Measurements from ENCODE around the gene HS1BP3.
A peak's percentile ranks its signal among the peaks of the same experiment; 100 is the strongest.

HS1BP3 gene

GRCh38 chr2:20617081-20617575 is 33.8 kb downstream of the HS1BP3 start:
- DNase-seq (ENCODE audit: low spot score): no peak

GRCh38 chr2:20616341-20616871 is 34.5 kb downstream of the HS1BP3 start:
- no peak for DNase-seq (ENCODE audit: low spot score)

DNA sequence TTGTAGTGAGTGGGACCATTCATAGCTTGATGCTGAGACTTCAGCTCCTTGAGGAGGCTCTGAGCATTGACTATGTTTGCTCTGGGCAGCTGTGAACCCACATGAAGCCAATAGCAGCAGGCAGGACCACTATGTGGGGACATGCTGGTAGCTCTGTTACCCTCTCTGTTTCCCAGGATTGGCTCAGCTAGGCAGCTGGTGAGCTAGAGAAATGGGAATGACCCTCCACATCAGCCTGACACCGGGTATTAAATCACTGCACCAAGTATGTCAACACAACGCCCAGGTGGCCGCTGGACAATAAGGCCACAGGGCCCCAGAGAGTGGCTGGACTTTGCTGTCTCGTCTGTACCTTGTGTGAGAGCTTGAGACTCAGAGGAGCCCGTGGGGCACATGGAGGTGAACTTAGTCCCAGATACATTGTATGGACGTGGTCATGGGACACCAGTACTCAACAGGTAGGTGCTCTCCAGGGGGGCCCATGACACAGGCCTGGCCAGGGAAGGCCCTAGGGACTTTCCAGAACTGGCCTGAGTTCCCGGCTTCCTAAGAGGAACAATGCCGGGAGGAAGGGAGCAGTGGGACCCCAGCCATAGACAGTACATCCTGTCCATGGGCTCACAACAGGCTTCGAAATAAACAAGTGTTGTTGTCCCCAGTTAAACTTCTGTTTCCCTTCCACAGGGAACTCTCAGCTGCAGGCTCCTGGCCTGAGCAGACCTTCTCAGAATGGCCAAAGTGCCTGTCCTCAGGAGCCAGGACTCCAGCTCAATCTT is 35.2 kb downstream of the HS1BP3 start:
- peak; percentile 67 for DNase-seq (ENCODE audit: low spot score)

- DNase-seq (ENCODE audit: low spot score): no peak
These were observed 35.8 kb downstream of the HS1BP3 start for GRCh38 chr2:20615068-20615465.

DNA sequence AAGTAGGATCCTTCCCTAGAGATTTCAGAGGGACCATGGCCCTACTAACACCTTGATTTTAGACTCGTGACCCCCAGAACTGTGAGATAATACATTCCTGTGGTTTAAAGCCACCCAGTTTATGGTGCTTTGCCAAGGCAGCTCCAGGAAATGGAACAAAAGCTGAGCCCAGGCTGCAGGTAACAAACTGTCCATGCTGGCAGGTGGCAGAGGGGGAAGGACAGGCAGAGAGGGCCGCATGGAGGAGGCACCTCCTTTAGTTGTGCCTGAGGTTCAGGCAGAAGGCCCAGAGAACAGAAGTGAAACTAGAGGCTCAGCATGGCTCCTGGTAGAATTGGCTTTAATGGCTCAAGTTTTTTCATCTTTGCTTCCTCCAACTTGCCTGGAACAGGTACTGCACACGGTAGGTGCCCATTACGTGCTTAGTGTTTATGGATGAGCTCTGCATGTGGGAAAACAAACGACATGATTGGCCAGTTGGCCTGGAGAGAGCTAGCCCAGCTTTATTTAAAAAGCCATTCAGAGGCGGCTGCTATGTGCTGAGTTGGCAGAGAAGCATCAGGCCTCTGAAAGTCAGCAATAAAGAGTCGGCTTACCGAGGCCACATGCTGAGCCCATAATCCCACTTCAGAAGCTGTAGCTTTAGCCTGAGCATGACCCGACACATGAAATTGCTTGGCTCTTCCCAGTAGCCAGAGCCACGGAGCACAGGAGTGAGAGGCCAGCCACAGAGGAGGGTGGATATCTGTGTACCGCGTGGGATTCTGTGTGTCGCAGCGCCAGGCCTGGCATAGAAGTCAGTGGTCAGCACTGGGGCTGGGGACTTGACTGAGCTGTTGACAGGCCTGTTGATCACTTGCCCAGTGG is 36.5 kb downstream of the HS1BP3 start:
- peak; percentile 52 for DNase-seq (ENCODE audit: low spot score)

DNA sequence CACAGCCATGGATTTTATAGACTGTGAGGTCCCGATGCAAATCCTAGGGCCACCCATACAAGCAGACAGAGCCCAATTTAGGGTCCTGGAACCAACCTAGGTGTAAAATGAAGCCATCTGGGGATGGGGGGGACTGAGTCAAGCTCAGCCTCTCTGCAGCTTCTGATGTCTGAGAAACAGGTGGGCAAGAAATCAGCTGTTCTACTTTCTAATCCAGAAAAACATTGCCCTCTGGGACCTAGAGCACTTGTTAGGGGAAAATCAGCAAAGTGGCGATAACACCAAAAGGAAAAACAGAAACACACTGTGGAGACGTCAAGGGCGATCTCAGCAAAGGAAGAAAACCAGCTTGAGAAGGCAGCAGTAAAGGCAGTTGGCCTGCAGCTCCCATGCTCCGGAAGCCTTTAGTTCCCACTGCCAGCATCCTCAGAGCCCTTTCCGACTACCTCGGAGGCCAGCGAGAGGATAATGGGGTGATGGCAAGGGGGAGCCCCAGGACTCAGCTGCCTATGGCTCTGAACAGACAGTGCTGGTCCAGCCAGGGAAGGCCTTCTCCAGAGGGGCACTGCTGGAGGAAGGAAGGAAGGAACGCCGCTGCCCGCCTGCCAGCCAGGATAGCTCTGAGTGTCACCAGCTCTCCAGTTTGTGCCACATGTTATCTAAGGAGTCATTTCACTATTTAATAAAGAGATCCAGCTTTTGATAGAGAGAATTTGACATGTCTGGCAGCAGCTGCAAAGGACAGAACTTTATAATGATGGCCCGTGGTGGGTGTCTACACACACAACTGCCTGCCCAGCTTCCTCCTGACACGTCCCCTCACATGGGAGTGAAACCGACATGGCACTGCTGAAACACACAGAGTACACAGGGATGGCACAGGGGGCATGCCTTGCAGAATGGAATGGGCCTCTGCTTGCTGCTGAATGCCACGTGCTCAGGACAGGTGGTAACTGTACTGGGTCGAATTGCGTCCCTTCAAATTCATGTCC is 37.7 kb downstream of the HS1BP3 start:
- no peak for DNase-seq (ENCODE audit: low spot score)

DNA sequence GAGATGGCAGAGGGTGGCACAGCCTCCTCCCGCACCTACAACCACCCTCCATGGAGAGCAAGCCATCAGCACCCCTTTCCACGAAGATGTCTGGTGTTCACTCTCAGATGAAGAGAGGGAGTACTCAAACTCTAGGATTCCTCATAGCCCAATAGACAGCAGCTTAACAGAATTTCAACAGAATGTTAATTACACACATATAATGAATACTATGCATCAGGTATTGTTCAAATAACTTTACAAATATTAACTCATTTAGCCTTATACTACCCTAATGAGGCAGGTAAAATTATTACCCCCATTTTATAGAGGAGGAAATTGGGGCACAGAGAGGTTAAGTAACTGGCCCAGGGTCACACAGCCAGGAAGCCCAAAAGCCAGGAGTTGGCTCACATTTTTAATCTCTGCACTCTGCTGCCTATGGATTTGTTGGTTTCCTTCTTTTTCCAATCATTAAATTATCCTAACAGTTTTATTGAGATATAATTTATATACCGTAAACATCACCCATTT is 39.0 kb downstream of the HS1BP3 start:
- no peak for DNase-seq (ENCODE audit: low spot score)

DNA sequence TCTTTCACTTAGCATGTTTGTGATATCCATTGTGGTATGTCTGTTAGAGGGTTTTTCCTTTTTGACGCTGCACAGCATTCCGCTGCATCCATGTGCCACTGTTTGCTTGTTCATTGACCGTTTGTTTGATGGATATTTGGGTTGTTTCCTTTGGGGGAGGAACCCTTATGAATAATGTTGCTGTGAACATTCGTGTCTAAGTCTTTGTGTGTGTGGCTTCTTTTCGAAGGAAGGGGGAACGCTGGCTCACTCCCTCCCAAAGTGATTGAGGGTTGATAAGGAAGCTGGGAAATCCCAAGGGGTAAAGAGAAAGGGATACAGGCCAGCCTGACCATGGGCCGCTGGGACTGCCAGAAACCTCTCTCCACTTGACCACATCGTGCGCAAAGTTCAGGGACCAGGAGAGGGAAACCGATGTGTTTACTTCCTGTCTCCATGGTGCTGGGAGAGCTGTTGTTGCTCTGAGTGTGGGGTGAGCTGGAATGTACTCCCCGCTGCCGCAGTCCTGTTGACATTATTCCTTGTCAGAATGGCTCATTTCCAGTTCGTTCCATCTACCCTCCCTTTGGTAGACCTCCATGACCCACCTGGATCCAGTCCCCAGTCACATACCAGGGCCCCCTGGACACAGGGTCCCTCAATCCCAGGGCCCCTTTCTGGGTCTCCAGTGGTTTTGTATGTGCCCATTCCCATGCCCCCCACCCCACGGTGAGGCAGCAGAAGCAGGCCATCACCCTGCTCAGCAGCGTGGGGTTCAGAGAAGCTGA is 39.6 kb downstream of the HS1BP3 start:
- DNase-seq (ENCODE audit: low spot score): peak; percentile 45

GRCh38 chr2:20609995-20610357 is 40.9 kb downstream of the HS1BP3 start:
- DNase-seq (ENCODE audit: low spot score): no peak

- peak; percentile 72 for DNase-seq (ENCODE audit: low spot score)
These were observed 41.4 kb downstream of the HS1BP3 start for GRCh38 chr2:20609349-20609994.

GRCh38 chr2:20608666-20609348 is 42.1 kb downstream of the HS1BP3 start:
- no peak for DNase-seq (ENCODE audit: low spot score)

DNA sequence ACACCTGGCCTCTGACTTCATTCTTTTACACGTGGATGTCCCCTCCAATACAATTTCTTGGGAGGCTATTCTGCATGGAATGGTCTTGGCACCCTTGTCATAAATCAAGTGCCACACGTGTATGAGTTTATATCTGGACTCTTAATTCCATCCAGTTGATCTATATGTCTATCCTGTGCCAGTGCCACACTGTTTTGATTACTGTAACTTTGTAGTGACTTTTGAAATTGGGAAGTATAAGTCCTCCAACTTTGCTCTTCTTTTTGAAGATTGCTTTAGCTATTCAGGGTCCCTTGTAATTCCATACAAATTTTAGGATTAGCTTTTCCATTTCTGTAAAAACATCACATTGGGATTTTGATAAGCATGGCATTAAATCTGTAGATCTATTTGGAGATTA is 43.5 kb downstream of the HS1BP3 start:
- no peak for DNase-seq (ENCODE audit: low spot score)

DNA sequence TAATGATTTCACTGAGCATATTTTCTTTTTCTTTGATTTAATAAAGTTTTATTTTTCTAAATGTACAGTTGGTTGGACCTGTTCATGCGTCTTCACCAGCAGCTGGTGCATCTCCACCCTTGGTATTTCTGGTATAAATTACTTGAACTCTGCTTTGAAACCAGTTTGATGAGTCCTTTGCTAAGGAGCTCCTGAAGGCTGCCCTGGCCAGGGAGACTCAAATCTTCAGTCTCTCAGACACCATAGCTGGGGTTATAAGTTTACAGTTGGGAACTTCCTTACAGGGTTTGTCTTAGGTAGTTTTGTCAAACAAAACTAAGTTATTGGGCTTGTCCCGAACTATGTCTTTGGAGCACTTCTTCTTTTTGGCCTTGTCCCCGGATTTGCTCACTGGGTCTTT is 44.7 kb downstream of the HS1BP3 start:
- no peak for DNase-seq (ENCODE audit: low spot score)

DNA sequence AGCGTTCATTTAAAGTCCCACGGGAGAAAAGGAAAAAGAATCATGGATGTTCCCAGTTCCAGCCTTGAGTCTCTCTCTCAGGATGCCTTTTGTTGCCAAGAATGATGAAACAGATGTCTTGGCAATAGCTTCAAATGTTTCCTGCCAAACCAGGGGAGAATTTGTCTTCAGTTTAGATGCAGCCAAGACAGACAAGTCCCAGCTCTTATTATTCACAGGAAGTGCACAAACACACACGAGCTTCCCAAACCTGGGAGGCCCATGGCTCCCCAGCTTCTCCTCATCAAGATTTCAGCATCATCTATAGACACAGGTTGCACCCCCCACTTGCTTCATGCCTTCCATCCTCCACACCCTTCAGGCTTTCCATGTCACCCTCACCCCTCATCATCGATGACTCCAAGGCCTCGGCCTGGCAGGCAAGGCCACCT is 45.9 kb downstream of the HS1BP3 start:
- DNase-seq (ENCODE audit: low spot score): peak; percentile 67

DNA sequence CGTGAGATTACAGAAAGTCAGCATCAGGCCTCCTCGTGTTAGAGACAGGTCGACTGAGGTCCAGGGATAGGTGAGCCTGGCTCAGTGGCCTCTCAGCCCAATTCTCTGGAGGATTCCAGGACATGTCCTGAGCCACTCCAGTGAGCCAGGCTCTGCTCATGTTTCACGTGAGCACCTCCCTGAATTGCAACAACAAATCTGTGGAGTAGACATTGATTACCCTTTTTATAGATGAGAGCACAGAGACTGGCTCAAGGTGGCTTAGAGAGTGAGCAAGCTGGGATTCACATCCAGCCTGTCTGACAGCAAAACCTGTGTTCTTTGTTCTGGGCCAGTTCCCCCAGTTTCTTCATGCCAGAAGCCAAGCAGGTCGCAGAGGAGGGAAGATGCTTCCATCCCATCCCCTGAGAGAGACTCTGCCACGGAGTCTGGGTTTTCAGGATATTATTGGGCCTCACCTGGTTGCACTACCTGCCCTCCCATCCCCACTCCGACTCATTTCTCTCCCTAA is 46.4 kb downstream of the HS1BP3 start:
- DNase-seq (ENCODE audit: low spot score): no peak

- DNase-seq (ENCODE audit: low spot score): no peak
These were observed 47.1 kb downstream of the HS1BP3 start for GRCh38 chr2:20603791-20604190.

GRCh38 chr2:20602803-20603202 is 48.1 kb downstream of the HS1BP3 start:
- no peak for DNase-seq (ENCODE audit: low spot score)

DNA sequence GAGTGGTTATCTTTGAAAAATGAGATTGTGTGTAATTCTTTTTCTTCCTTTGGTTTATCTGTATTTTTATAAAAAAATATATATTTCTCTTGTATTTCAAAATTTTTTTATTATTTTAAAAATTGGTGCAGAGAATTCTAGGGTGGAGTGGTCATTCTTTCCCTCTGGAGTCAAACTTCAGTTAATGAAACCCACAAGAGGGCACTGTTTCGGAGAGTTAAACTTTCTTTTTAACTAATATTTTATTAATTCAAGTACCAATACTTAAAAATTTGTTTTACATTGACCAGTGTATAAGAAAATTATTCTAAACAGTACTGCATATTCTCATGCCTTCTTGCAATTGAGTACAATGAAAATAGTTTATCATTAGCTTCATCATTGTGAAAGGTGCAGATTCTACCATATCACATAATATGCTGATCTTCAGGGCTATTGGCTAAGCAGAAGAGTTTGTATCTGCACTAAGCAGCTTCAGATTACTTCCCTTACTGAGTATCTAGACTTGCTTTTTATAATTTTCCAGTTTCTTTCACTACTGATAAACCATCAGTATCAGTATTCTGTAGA is 50.1 kb downstream of the HS1BP3 start:
- DNase-seq (ENCODE audit: low spot score): no peak

Data from Ammon's horn (tissue), 1 donor.